A673 (cell line): ENCODE data around the gene MAPK9.

Source experiments
- EZH2 ChIP-seq: fragments of 200-600 bp; sonication (generic); IDR thresholded peaks from 2 replicates; pipeline ENCODE4 v1.6.1; 2017; ENCODE audit warnings: borderline replicate concordance, low read depth, mild to moderate bottlenecking, mixed read lengths, antibody characterized with exemption, low read length; ENCODE audit not compliant: poor library complexity, severe bottlenecking
- TF ChIP-seq, protein P1 (sequence below): fragments of 300-800, 200-600 bp; sonication (generic); conservative IDR thresholded peaks from 2 replicates; pipeline ENCODE4 v1.5.1; 2017; ENCODE audit warnings: low read depth, mild to moderate bottlenecking, antibody characterized with exemption, low read length, moderate library complexity, mixed read lengths

DNA sequence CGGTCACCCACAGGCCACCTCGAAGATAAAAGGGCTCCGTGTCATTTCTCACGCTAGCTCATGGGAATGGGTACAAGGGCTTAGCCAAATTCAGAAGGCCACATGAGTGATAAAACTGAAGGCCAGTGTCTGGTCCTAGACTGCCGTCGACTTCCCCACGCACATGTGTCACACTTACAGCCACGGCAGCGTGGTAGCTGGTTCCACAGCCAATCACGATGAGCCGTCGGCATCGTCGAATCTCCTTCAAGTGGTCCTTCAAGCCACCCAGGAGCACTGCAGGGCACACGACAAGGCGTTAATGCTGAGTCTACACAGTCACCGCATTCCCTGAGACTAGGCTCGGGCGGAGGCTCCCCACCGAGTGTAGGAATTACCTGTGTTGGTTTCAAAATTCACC is 24.7 kb upstream of the MAPK9 start:
- TF ChIP-seq, protein P1, sequence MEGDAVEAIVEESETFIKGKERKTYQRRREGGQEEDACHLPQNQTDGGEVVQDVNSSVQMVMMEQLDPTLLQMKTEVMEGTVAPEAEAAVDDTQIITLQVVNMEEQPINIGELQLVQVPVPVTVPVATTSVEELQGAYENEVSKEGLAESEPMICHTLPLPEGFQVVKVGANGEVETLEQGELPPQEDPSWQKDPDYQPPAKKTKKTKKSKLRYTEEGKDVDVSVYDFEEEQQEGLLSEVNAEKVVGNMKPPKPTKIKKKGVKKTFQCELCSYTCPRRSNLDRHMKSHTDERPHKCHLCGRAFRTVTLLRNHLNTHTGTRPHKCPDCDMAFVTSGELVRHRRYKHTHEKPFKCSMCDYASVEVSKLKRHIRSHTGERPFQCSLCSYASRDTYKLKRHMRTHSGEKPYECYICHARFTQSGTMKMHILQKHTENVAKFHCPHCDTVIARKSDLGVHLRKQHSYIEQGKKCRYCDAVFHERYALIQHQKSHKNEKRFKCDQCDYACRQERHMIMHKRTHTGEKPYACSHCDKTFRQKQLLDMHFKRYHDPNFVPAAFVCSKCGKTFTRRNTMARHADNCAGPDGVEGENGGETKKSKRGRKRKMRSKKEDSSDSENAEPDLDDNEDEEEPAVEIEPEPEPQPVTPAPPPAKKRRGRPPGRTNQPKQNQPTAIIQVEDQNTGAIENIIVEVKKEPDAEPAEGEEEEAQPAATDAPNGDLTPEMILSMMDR: no peak
- TF ChIP-seq EZH2: no peak
